Neural cell (in vitro differentiated cells): ENCODE results near the gene SLC39A2. TPM values are rescaled to one million over a fixed set of nuclear protein-coding genes. Genes with fewer than 3 reads are reported as not detected.
"Not testable (repeated sequence)": the region's sequence is repeated elsewhere in the genome, so short reads cannot be mapped to it uniquely, and the experiment has no call there.

Experiments used
- H2AFZ ChIP-seq: fragments of 200-600, 300-800 bp; sonication (generic), shearing (Covaris generic); 2 replicates; pipeline ENCODE4 v1.6.0; 2014; ENCODE audit warnings: low read depth, mild to moderate bottlenecking, antibody characterized with exemption, low read length, moderate library complexity
- H3F3A ChIP-seq: fragments of 200-600 bp; shearing (Covaris generic); 2 replicates; pipeline ENCODE4 v1.6.1; 2016; ENCODE audit warnings: mild to moderate bottlenecking, moderate library complexity, mixed read lengths, antibody characterized with exemption, low read length; ENCODE audit not compliant: insufficient read depth, poor library complexity, severe bottlenecking
- H3K27ac ChIP-seq: fragments of 200-600, 300-800 bp; sonication (generic), shearing (Covaris generic); 2 replicates; pipeline ENCODE4 v1.5.1; 2014; ENCODE audit warnings: mild to moderate bottlenecking, low read length, moderate library complexity
- H3K27me3 ChIP-seq: fragments of 300-800, 200-600 bp; sonication (generic), shearing (Covaris generic); 2 replicates; pipeline ENCODE4 v1.6.0; 2014; ENCODE audit warnings: mild to moderate bottlenecking, low read depth, low read length, moderate library complexity; ENCODE audit not compliant: insufficient read depth
- H3K36me3 ChIP-seq: fragments of 300-800, 200-600 bp; sonication (generic), shearing (Covaris generic); 2 replicates; pipeline ENCODE4 v1.5.1; 2014; ENCODE audit warnings: mild to moderate bottlenecking, antibody characterized with exemption, low read length, moderate library complexity; ENCODE audit not compliant: insufficient read depth
- H3K4me2 ChIP-seq: fragments of 300-800, 200-600 bp; sonication (generic), shearing (Covaris generic); 2 replicates; pipeline ENCODE4 v1.6.0; 2014; ENCODE audit warnings: mild to moderate bottlenecking, low read length
- H3K4me3 ChIP-seq: fragments of 300-800, 200-600 bp; sonication (generic), shearing (Covaris generic); 2 replicates; pipeline ENCODE4 v1.5.1; 2014; ENCODE audit warnings: mild to moderate bottlenecking, low read length, moderate library complexity
- H3K79me2 ChIP-seq: fragments of 200-600 bp; shearing (Covaris generic); replicated peaks from 2 replicates; pipeline ENCODE4 v1.6.0; 2014; ENCODE audit warnings: mild to moderate bottlenecking, low read length, moderate library complexity; ENCODE audit not compliant: insufficient read depth
- H3K9ac ChIP-seq: fragments of 300-800, 200-600 bp; sonication (generic), shearing (Covaris generic); 2 replicates; pipeline ENCODE4 v1.6.1; 2016; ENCODE audit warnings: mild to moderate bottlenecking, low read length, mixed read lengths
- H3K9me2 ChIP-seq: fragments of 200-600 bp; shearing (Covaris generic); 2 replicates; pipeline ENCODE4 v1.6.1; 2016; ENCODE audit warnings: mild to moderate bottlenecking, low read length, mixed read lengths; ENCODE audit not compliant: insufficient read depth
- H3K9me3 ChIP-seq: fragments of 200-600, 300-800 bp; sonication (generic), shearing (Covaris generic); 2 replicates; pipeline ENCODE4 v1.6.1; 2016; ENCODE audit warnings: mild to moderate bottlenecking, mixed run types, low read length, moderate library complexity, mixed read lengths
- H4K20me1 ChIP-seq: fragments of 200-600 bp; shearing (Covaris generic); 2 replicates; pipeline ENCODE4 v1.6.1; 2016; ENCODE audit warnings: mild to moderate bottlenecking, mixed run types; ENCODE audit not compliant: insufficient read depth
- CTCF ChIP-seq: fragments of 450-650 bp; IDR thresholded peaks from 2 replicates; pipeline ENCODE4 v1.5.1; 2014; ENCODE audit warnings: antibody characterized with exemption, mild to moderate bottlenecking, moderate library complexity; ENCODE audit not compliant: poor library complexity, severe bottlenecking
- EP300 ChIP-seq: fragments of 450-650 bp; conservative IDR thresholded peaks from 2 replicates; pipeline ENCODE4 v1.6.1; 2014; ENCODE audit warnings: antibody characterized with exemption, mild to moderate bottlenecking, moderate library complexity; ENCODE audit not compliant: poor library complexity, severe bottlenecking
- EZH2 ChIP-seq: fragments of 200-600, 300-800 bp; shearing (Covaris generic), sonication (generic); IDR thresholded peaks from 2 replicates; pipeline ENCODE4 v1.6.1; 2014; ENCODE audit warnings: antibody characterized with exemption, low read length, borderline replicate concordance, mild to moderate bottlenecking; ENCODE audit not compliant: insufficient read depth, poor library complexity, severe bottlenecking
- MXI1 ChIP-seq: fragments of 450-650 bp; conservative IDR thresholded peaks from 2 replicates; pipeline ENCODE4 v1.6.1; 2014; ENCODE audit warnings: antibody characterized with exemption, mild to moderate bottlenecking; ENCODE audit not compliant: poor library complexity, severe bottlenecking
- POLR2AphosphoS5 ChIP-seq: IDR thresholded peaks from 2 replicates; pipeline ENCODE4 v1.6.1; 2012
- RAD21 ChIP-seq: fragments of 450-650 bp; conservative IDR thresholded peaks from 2 replicates; pipeline ENCODE4 v1.6.1; 2014; ENCODE audit warnings: antibody characterized with exemption, mild to moderate bottlenecking, moderate library complexity
- REST ChIP-seq: IDR thresholded peaks from 2 replicates; pipeline ENCODE4 v1.6.1; 2012; ENCODE audit warnings: borderline replicate concordance
- SMC3 ChIP-seq: fragments of 450-650 bp; conservative IDR thresholded peaks from 2 replicates; pipeline ENCODE4 v1.6.1; 2014; ENCODE audit warnings: antibody characterized with exemption, mild to moderate bottlenecking, moderate library complexity; ENCODE audit not compliant: poor library complexity
- TAF1 ChIP-seq: IDR thresholded peaks from 2 replicates; pipeline ENCODE4 v1.6.1; 2012; ENCODE audit warnings: low read depth
- polyA plus RNA-seq: library from polyadenylated mRNA; depleted of rRNA; stranded (reverse); fragments of >200 nt; gene quantifications from 2 replicates; pipeline ENCODE4 v1.2.3, GENCODE V29; 2014

The SLC39A2 gene
- polyA plus RNA-seq, 1 donor from 2014 or later = not detected

- no peaks in the 10 kb centered on the region for H3K27me3 ChIP-seq
- no peak overlapping the region for H3K27ac ChIP-seq
- TF ChIP-seq CTCF = no peak
- no peak for TF ChIP-seq EZH2
- no peak for TF ChIP-seq POLR2AphosphoS5
- no peak for TF ChIP-seq REST
- no peak for TF ChIP-seq EP300
- no peak for TF ChIP-seq TAF1
- TF ChIP-seq MXI1 = no peak
- TF ChIP-seq RAD21 = no peak
- TF ChIP-seq SMC3 = no peak
- no peak overlapping the region for H3K9ac ChIP-seq
- H3K9me2 ChIP-seq = no peaks in the 10 kb centered on the region
- no peak overlapping the region for H2AFZ ChIP-seq
- H3K79me2 ChIP-seq = no peaks in the 10 kb centered on the region
- no peaks in the 10 kb centered on the region for H3K9me3 ChIP-seq
- no peaks in the 10 kb centered on the region for H3K36me3 ChIP-seq
- H3K4me3 ChIP-seq = no peak overlapping the region
- no peaks in the 10 kb centered on the region for H4K20me1 ChIP-seq
- H3F3A ChIP-seq = no peaks in the 10 kb centered on the region
- no peak overlapping the region for H3K4me2 ChIP-seq
Observed at GRCh38 chr14:20982646-20983369, 16.3 kb upstream of the SLC39A2 start.

- H3K9me3 ChIP-seq, H3K27ac ChIP-seq, H2AFZ ChIP-seq, H3K4me2 ChIP-seq, H4K20me1 ChIP-seq, H3K79me2 ChIP-seq, H3K27me3 ChIP-seq, H3K9ac ChIP-seq, H3K36me3 ChIP-seq, H3K9me2 ChIP-seq, H3K4me3 ChIP-seq, H3F3A ChIP-seq: not testable (repeated sequence)
Observed at GRCh38 chr14:20985650-20986049, 13.4 kb upstream of the SLC39A2 start.
